D721Med (cell line): ENCODE measurements around the gene TVP23A.

Experiments used
- DNase-seq: peaks from one replicate; pipeline ENCODE4 v3.0.0; 2011; ENCODE audit warnings: low spot score; ENCODE audit not compliant: insufficient read length
- FAIRE-seq: peaks from 2 replicates; lab custom pipeline; 2011; peaks lifted over from hg19 to GRCh38; lab: Jason Lieb, UNC
- CTCF ChIP-seq: IDR thresholded peaks from 2 replicates; pipeline ENCODE4 v1.5.1; 2012; ENCODE audit warnings: mild to moderate bottlenecking, control low read depth; ENCODE audit not compliant: insufficient read depth; ENCODE audit errors: missing control alignments

The TVP23A gene

GRCh38 chr16:10813099-10813455 lies 5.5 kb downstream of the TVP23A start:
- TF ChIP-seq CTCF, result no peak
- FAIRE-seq (no peak), DNase-seq (no peak)

- DNase-seq (no peak), FAIRE-seq (no peak)
- TF ChIP-seq CTCF, result no peak
Observed at GRCh38 chr16:10812312-10813098, 6.1 kb downstream of the TVP23A start.

GRCh38 chr16:10809706-10810105 lies 8.9 kb downstream of the TVP23A start:
- FAIRE-seq, result no peak
- no peak for DNase-seq
- TF ChIP-seq CTCF, result no peak

GRCh38 chr16:10808850-10809249 lies 9.7 kb downstream of the TVP23A start:
- no peak for TF ChIP-seq CTCF
- DNase-seq (no peak), FAIRE-seq (no peak)

- DNase-seq, result no peak
- no peak for TF ChIP-seq CTCF
- FAIRE-seq, result no peak
Observed at GRCh38 chr16:10808218-10808617, 10.4 kb downstream of the TVP23A start.

- no peak for DNase-seq
- TF ChIP-seq CTCF, result no peak
- no peak for FAIRE-seq
Observed at GRCh38 chr16:10806698-10807097, 11.9 kb downstream of the TVP23A start.

GRCh38 chr16:10805334-10805733 lies 13.3 kb downstream of the TVP23A start:
- no peak for TF ChIP-seq CTCF
- DNase-seq (no peak), FAIRE-seq (no peak)
